Epithelial cell of proximal tubule (primary cell): ENCODE measurements around the gene TMEM98. TPM values are rescaled to one million over a fixed set of nuclear protein-coding genes. Genes with fewer than 3 reads are reported as not detected.
"Not testable (repeated sequence)": the region's sequence is repeated elsewhere in the genome, so short reads cannot be mapped to it uniquely, and the experiment has no call there.

Experiments
- DNase-seq: peaks from one replicate; pipeline ENCODE4 v3.0.0-alpha.2; 2011; ENCODE audit warnings: low read depth
- H3K4me3 ChIP-seq: 2 replicates; pipeline ENCODE4 v1.5.1; 2011; ENCODE audit warnings: low read depth, mild to moderate bottlenecking, low read length
- CTCF ChIP-seq: conservative IDR thresholded peaks from 2 replicates; pipeline ENCODE4 v1.5.1; 2012; ENCODE audit warnings: low read depth, mild to moderate bottlenecking, low read length
- total RNA-seq: library from RNA; depleted of rRNA; stranded (reverse); fragments of >200 nt; gene quantifications from 2 replicates; pipeline ENCODE4 v1.2.3, GENCODE V29; 2015

TMEM98 gene
- total RNA-seq, result 139 and 180 TPM in 2 replicates

- TF ChIP-seq CTCF, result no peak
- H3K4me3 ChIP-seq, result peak within 1 kb of the TSS; percentile 81
- no peak for DNase-seq
These were observed at the start of gene TMEM98 for GRCh38 chr17:32927724-32928585. TSS of gene TMEM98 (plus strand) at chr17:32928153. CDS start at chr17:32931529, 3,376 bp downstream.

GRCh38 chr17:32878211-32878610 lies 49.7 kb upstream of the TMEM98 start:
- no peak overlapping the region for H3K4me3 ChIP-seq
- TF ChIP-seq CTCF, result no peak
- no peak for DNase-seq

- no peak for TF ChIP-seq CTCF
- DNase-seq, result no peak
- H3K4me3 ChIP-seq, result no peak overlapping the region
These were observed 48.8 kb upstream of the TMEM98 start for GRCh38 chr17:32879134-32879533.

- no peak for TF ChIP-seq CTCF
- DNase-seq, result no peak
- H3K4me3 ChIP-seq, result no peak overlapping the region
These were observed 47.1 kb upstream of the TMEM98 start for GRCh38 chr17:32880671-32881453.

GRCh38 chr17:32882029-32882428 lies 45.9 kb upstream of the TMEM98 start:
- no peak overlapping the region for H3K4me3 ChIP-seq
- TF ChIP-seq CTCF, result no peak
- DNase-seq, result no peak

- no peak for DNase-seq
- TF ChIP-seq CTCF, result no peak
- no peak overlapping the region for H3K4me3 ChIP-seq
These were observed 45.2 kb upstream of the TMEM98 start for GRCh38 chr17:32882734-32883133.

- not testable (repeated sequence) for H3K4me3 ChIP-seq, DNase-seq
These were observed 41.0 kb upstream of the TMEM98 start for GRCh38 chr17:32886951-32887350.

GRCh38 chr17:32887410-32887809 lies 40.5 kb upstream of the TMEM98 start:
- H3K4me3 ChIP-seq, DNase-seq: not testable (repeated sequence)
